HG02884 (cell line): ENCODE measurements around the gene STARD7.
"Not testable (repeated sequence)": the region's sequence is repeated elsewhere in the genome, so short reads cannot be mapped to it uniquely, and the experiment has no call there.

Experiments used
- ATAC-seq: cut with Tn5 transposase; IDR thresholded peaks from one replicate; pipeline ENCODE4 v1.9.1; 2021; ENCODE audit warnings: mild to moderate bottlenecking, moderate library complexity; ENCODE audit not compliant: unreplicated experiment

STARD7 gene

GRCh38 chr2:96236882-96237281 is 28.3 kb upstream of the STARD7 start:
- ATAC-seq = no peak

GRCh38 chr2:96233880-96234316 is 25.3 kb upstream of the STARD7 start:
- peak; percentile 82 for ATAC-seq

GRCh38 chr2:96233436-96233835 is 24.8 kb upstream of the STARD7 start:
- ATAC-seq = no peak

GRCh38 chr2:96231316-96231715 is 22.7 kb upstream of the STARD7 start:
- no peak for ATAC-seq

GRCh38 chr2:96225016-96225533 is 16.4 kb upstream of the STARD7 start:
- ATAC-seq = peak; percentile 75

- ATAC-seq = not testable (repeated sequence)
Measured at GRCh38 chr2:96221106-96221505, 12.5 kb upstream of the STARD7 start.

- ATAC-seq = not testable (repeated sequence)
Measured at GRCh38 chr2:96219959-96220358, 11.3 kb upstream of the STARD7 start.

GRCh38 chr2:96218508-96219131 is 10.0 kb upstream of the STARD7 start:
- no peak for ATAC-seq

GRCh38 chr2:96214554-96214953 is 5.9 kb upstream of the STARD7 start:
- no peak for ATAC-seq

- no peak for ATAC-seq
Measured at GRCh38 chr2:96213379-96213778, 4.8 kb upstream of the STARD7 start.

GRCh38 chr2:96212339-96212738 is 3.7 kb upstream of the STARD7 start:
- ATAC-seq = no peak

GRCh38 chr2:96209729-96210085 is 1.1 kb upstream of the STARD7 start:
- ATAC-seq = no peak

- no peak for ATAC-seq
Measured at GRCh38 chr2:96209011-96209728, 543 bp upstream of the STARD7 start.

- ATAC-seq = no peak
Measured at GRCh38 chr2:96207774-96208142, 869 bp downstream of the STARD7 start.

GRCh38 chr2:96207073-96207773 is 1.4 kb downstream of the STARD7 start:
- ATAC-seq = no peak

GRCh38 chr2:96205888-96206287 is 2.7 kb downstream of the STARD7 start:
- ATAC-seq = no peak

GRCh38 chr2:96204836-96205624 is 3.6 kb downstream of the STARD7 start:
- no peak for ATAC-seq

- no peak for ATAC-seq
Measured at GRCh38 chr2:96203130-96204028, 5.2 kb downstream of the STARD7 start.

- no peak for ATAC-seq
Measured at GRCh38 chr2:96202152-96202854, 6.3 kb downstream of the STARD7 start.
